Spleen (tissue), 11 donors: ENCODE measurements around the gene MIPEP. TPM values are rescaled to one million over a fixed set of nuclear protein-coding genes. Genes with fewer than 3 reads are reported as not detected.

Source experiments
- DNase-seq: peaks from one replicate; pipeline ENCODE4 v3.0.0-alpha.2; 2020
- H3K27ac ChIP-seq, 8 donors: fragments of 200-600 bp; sonication (generic) in 7 of 8; 1 replicate in 4 of 8; 2 replicates in 4 of 8; pipeline versions ENCODE4 v1.5.0 to v1.8.0; 2016 to 2021; ENCODE audit warnings: inconsistent platforms in 4 of 8, mild to moderate bottlenecking in 4 of 8, moderate library complexity in 1 of 8
- H3K27me3 ChIP-seq, 7 donors: fragments of 200-600 bp; sonication (generic) in 6 of 7; replicated peaks in 1 of 7; 1 replicate in 4 of 7; 2 replicates in 3 of 7; pipeline versions ENCODE4 v1.5.0 to v1.8.0; 2016 to 2021; ENCODE audit warnings: inconsistent platforms in 3 of 7, mild to moderate bottlenecking in 1 of 7
- H3K36me3 ChIP-seq, 6 donors: fragments of 200-600 bp; sonication (generic) in 5 of 6; 1 replicate in 4 of 6; 2 replicates in 2 of 6; pipeline versions ENCODE4 v1.5.0 to v1.8.0; 2016 to 2021; ENCODE audit warnings: inconsistent platforms in 2 of 6
- H3K4me1 ChIP-seq, 6 donors: fragments of 200-600 bp; sonication (generic) in 5 of 6; 1 replicate in 3 of 6; 2 replicates in 3 of 6; pipeline versions ENCODE4 v1.5.0 to v1.8.0; 2016 to 2021; ENCODE audit warnings: inconsistent platforms in 3 of 6
- H3K4me3 ChIP-seq, 8 donors: fragments of 200-600 bp; sonication (generic) in 7 of 8; 1 replicate in 4 of 8; 2 replicates in 4 of 8; pipeline versions ENCODE4 v1.5.0 to v1.8.0; 2016 to 2021; ENCODE audit warnings: inconsistent platforms in 4 of 8, mild to moderate bottlenecking in 4 of 8, moderate library complexity in 2 of 8
- H3K9me3 ChIP-seq, 8 donors: fragments of 200-600 bp; sonication (generic) in 7 of 8; 1 replicate in 4 of 8; 2 replicates in 4 of 8; pipeline versions ENCODE4 v1.5.0 to v1.8.0; 2016 to 2021; ENCODE audit warnings: inconsistent platforms in 4 of 8
- POLR2A ChIP-seq, 3 donors: fragments of 450-650 bp; IDR thresholded peaks; one replicate each; pipeline ENCODE4 v1.5.1; 2017; ENCODE audit warnings: antibody characterized with exemption in 3 of 3, mild to moderate bottlenecking in 1 of 3
- POLR2AphosphoS5 ChIP-seq, 3 donors: sonication (generic); formaldehyde crosslinking; IDR thresholded peaks; one replicate each; pipeline ENCODE4 v1.5.1; 2017; ENCODE audit warnings: antibody characterized with exemption in 3 of 3
- WGBS, 5 donors: extraction: QIAGEN DNeasy Blood & Tissue Kit in 3 of 5; methylation state at CpG; one replicate each; pipeline versions ENCODE4 v1.1.5 to v1.1.7; 2013 to 2018; 5-methylcytosine and 5-hydroxymethylcytosine counted together
- intact Hi-C: fragments of 100-400 bp; cut with DNase I; formaldehyde crosslinking; loops from one replicate; pipeline ENCODE4 v1.15.0; 2023; ENCODE audit warnings: low total_unique reads
- polyA plus RNA-seq, 3 donors: library from polyadenylated mRNA; stranded (reverse); fragments of 200-250 nt; gene quantifications; one replicate each; pipeline ENCODE4 v1.2.1, GENCODE V29; 2013
- total RNA-seq, 7 donors: library from RNA; depleted of rRNA in 3 of 7; stranded (reverse); fragments of >200 nt in 3 of 7; fragmentation: NEBNext Ultra II Directional in 4 of 7; extraction: Animal tissue kit (Norgen Biotek cat#: 25700) in 4 of 7; gene quantifications; one replicate each; pipeline versions ENCODE4 v1.1.0 to v1.2.1, GENCODE V29; 2016 to 2021
- TF ChIP-seq, protein P1 (sequence below), 11 experiments: fragments of 200-600 bp in 7 of 11; fragments of 450-650 bp in 4 of 11; sonication (generic) in 4 of 11; IDR thresholded peaks in 8 of 11; conservative IDR thresholded peaks in 3 of 11; 1 replicate in 7 of 11; 2 replicates in 4 of 11; pipeline versions ENCODE4 v1.4.0 to v1.8.0; 2016 to 2021; ENCODE audit warnings: antibody characterized with exemption in 11 of 11, inconsistent platforms in 4 of 11, mild to moderate bottlenecking in 1 of 11
- donor health status: healthy with polysubstance abuse.
- donor health status: DM: no; HTN: no; CAD: no; lungs with moderate emphysema.
- donor health status: DM: no; HTN: no; CAD: no.
- donor health status: Bipolar disorder and iron deficiency.
- donor health status: healthy.
- donor health status: DM: no; HTN: no; CAD: no.
- donor health status: DM: yes; HTN: yes; CAD: no.

Gene MIPEP
- total and polyA plus RNA-seq, 10 donors, result 7.2 to 16.3 (median 10.8) TPM

DNA sequence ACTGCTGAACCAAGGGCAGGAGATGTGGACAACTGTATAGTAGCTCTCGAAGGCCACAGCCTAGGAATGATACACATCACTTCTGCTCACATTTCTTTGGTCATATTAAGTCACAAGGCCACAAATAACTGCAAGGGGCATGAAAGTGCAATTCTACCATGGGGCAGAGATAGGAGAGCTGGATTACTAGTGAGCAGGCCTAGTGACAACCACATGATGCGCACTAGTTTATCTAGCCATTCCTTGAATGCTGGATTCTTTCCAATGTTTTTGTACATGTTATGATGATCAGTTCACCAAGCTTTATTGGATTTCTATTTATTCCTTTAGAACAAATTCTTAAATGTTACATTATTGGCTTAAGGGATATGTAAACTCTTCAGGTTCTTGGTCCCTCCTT lies 100.7 kb downstream of the MIPEP start:
- DNase-seq, result no peak
- peaks cover 0 to 11% (median 0%) of the 10 kb centered on the region in 8 donors for H3K9me3 ChIP-seq
- H3K4me1 ChIP-seq, result no peaks in the 10 kb centered on the region
- H3K36me3 ChIP-seq, result peaks cover 0 to 5% (median 0%) of the 10 kb centered on the region in 6 donors
- no peak overlapping the region for H3K27ac ChIP-seq
- TF ChIP-seq POLR2AphosphoS5 (IDR thresholded peaks at IDR 0.05) (no peak), POLR2A (IDR thresholded peaks at IDR 0.05) (no peak)
- TF ChIP-seq, protein P1, sequence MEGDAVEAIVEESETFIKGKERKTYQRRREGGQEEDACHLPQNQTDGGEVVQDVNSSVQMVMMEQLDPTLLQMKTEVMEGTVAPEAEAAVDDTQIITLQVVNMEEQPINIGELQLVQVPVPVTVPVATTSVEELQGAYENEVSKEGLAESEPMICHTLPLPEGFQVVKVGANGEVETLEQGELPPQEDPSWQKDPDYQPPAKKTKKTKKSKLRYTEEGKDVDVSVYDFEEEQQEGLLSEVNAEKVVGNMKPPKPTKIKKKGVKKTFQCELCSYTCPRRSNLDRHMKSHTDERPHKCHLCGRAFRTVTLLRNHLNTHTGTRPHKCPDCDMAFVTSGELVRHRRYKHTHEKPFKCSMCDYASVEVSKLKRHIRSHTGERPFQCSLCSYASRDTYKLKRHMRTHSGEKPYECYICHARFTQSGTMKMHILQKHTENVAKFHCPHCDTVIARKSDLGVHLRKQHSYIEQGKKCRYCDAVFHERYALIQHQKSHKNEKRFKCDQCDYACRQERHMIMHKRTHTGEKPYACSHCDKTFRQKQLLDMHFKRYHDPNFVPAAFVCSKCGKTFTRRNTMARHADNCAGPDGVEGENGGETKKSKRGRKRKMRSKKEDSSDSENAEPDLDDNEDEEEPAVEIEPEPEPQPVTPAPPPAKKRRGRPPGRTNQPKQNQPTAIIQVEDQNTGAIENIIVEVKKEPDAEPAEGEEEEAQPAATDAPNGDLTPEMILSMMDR (IDR thresholded peaks at IDR 0.05 in 8 of 11, conservative IDR thresholded peaks at IDR 0.05 in 3 of 11), result no peak
- WGBS, 5 donors, result 92 to 99% (median 93%) methylated on average over 2 of the region's 2 CpGs
- intact Hi-C loops, result no loop called here
- H3K4me3 ChIP-seq, result no peak overlapping the region
- no peaks in the 10 kb centered on the region for H3K27me3 ChIP-seq

DNA sequence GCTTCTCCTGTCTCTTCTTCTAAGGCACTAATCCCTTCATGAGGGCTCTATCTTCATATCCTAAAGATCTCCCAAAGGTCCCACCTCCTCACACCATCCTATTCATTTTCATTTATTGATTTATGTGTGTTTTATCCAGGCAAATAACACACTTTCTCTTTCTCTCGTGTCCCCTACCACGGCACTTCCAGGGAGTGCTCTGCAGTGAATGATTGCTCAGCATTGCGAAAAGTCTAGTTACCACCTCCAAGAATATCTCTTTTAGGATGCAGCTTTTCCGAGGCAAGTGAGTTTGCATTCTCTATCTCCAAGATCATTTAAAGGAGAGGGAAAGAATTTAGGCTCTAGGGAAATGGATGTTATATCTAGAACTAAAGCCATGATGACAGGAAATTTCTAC lies 101.7 kb downstream of the MIPEP start:
- no peak for TF ChIP-seq POLR2AphosphoS5 (IDR thresholded peaks at IDR 0.05)
- no peak for TF ChIP-seq POLR2A (IDR thresholded peaks at IDR 0.05)
- TF ChIP-seq, protein P1 (IDR thresholded peaks at IDR 0.05 in 8 of 11, conservative IDR thresholded peaks at IDR 0.05 in 3 of 11), result no peak
- 67 to 81% (median 79%) methylated on average over 4 of the region's 4 CpGs for WGBS, 5 donors
- intact Hi-C loops, result no loop called here

DNA sequence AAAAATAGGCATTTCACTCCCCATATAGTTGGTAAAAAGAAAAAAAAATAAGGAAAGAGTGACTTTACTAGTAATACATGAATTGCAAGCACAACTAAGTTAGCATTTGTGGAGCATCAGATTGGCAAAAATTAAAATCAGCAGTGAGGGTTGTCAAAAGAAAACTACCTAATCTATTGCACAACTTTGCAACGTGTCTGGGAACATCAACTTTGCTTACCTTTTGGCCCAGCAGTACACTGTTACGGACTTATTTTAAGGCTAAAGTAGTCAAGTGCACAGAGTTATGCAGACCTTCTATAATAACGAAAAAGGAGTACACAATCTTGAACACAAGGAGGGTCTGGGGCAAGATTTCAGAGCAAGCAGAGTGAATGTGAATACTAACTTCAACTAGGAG lies 102.6 kb downstream of the MIPEP start:
- Histone ChIP-seq H3K27me3 (no peaks in the 10 kb centered on the region), H3K36me3 (no peaks in the 10 kb centered on the region), H3K27ac (no peak overlapping the region), H3K4me3 (no peak overlapping the region), H3K4me1 (no peaks in the 10 kb centered on the region), H3K9me3 (peaks cover 0 to 11% (median 0%) of the 10 kb centered on the region in 8 donors)
- intact Hi-C loops, result no loop called here
- 78 to 92% (median 85%) methylated on average over 3 of the region's 3 CpGs for WGBS, 5 donors
- TF ChIP-seq, protein P1 (IDR thresholded peaks at IDR 0.05 in 8 of 11, conservative IDR thresholded peaks at IDR 0.05 in 3 of 11), result no peak
- no peak for TF ChIP-seq POLR2AphosphoS5 (IDR thresholded peaks at IDR 0.05)
- no peak for TF ChIP-seq POLR2A (IDR thresholded peaks at IDR 0.05)
- DNase-seq, result no peak

More for the DNA sequence above, 101.7 kb downstream of the MIPEP start:
- no peaks in the 10 kb centered on the region for H3K27me3 ChIP-seq
- no peak overlapping the region for H3K27ac ChIP-seq
- no peak for DNase-seq
- H3K36me3 ChIP-seq, result peaks cover 0 to 3% (median 0%) of the 10 kb centered on the region in 6 donors
- H3K9me3 ChIP-seq, result peaks cover 0 to 11% (median 0%) of the 10 kb centered on the region in 8 donors
- no peaks in the 10 kb centered on the region for H3K4me1 ChIP-seq
- H3K4me3 ChIP-seq, result no peak overlapping the region

DNA sequence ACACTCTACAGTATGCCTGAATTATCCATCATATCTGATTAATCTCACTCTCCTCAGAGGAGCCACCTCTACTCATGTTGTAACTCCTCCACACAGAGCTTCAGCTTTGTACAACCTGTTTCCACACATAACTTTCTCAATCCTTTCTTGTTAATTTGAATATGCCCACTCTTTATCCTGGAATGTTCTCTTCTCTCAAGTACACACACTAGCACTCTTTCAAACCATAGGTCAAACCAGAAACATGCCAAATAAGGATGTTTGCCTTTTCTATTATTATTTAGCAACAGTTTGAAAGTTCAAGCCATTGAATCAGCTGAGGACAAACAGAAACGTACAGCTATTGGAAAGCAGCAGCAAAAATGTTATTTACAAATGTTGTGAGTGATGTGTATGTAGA lies 110.3 kb downstream of the MIPEP start:
- WGBS, 5 donors, result 78 to 96% (median 86%) methylated on average over 1 of the region's 1 CpG
- Histone ChIP-seq H3K4me1 (peaks cover 9 to 25% (median 14%) of the 10 kb centered on the region in 6 donors), H3K9me3 (peaks cover 0 to 2% (median 0%) of the 10 kb centered on the region in 8 donors), H3K36me3 (no peaks in the 10 kb centered on the region), H3K27me3 (no peaks in the 10 kb centered on the region), H3K27ac (no peak overlapping the region), H3K4me3 (no peak overlapping the region)
- no peak for DNase-seq
- intact Hi-C loops, result no loop called here
- TF ChIP-seq, protein P1 (IDR thresholded peaks at IDR 0.05 in 8 of 11, conservative IDR thresholded peaks at IDR 0.05 in 3 of 11), result peak in 1 of 11 experiments; percentile 1
- TF ChIP-seq POLR2AphosphoS5 (IDR thresholded peaks at IDR 0.05), result no peak
- TF ChIP-seq POLR2A (IDR thresholded peaks at IDR 0.05), result no peak
